22Rv1 (cell line): Measurements from ENCODE around the gene NUP93.
"Not testable (repeated sequence)": the region's sequence is repeated elsewhere in the genome, so short reads cannot be mapped to it uniquely, and the experiment has no call there.

Source experiments
- H3K27ac ChIP-seq: fragments of 450-650 bp; 2 replicates; pipeline ENCODE4 v1.5.1; 2017
- CTCF ChIP-seq: fragments of 450-650 bp; IDR thresholded peaks from 2 replicates; pipeline ENCODE4 v1.5.1; 2017; ENCODE audit warnings: mild to moderate bottlenecking
- ZFX ChIP-seq: fragments of 450-650 bp; IDR thresholded peaks from 2 replicates; pipeline ENCODE4 v1.6.1; 2017; ENCODE audit warnings: antibody characterized with exemption, borderline replicate concordance

NUP93 gene

GRCh38 chr16:56866955-56867830, 137.3 kb downstream of the NUP93 start:
- TF ChIP-seq ZFX (no peak), CTCF (peak; percentile 85)
- H3K27ac ChIP-seq = no peak overlapping the region

DNA sequence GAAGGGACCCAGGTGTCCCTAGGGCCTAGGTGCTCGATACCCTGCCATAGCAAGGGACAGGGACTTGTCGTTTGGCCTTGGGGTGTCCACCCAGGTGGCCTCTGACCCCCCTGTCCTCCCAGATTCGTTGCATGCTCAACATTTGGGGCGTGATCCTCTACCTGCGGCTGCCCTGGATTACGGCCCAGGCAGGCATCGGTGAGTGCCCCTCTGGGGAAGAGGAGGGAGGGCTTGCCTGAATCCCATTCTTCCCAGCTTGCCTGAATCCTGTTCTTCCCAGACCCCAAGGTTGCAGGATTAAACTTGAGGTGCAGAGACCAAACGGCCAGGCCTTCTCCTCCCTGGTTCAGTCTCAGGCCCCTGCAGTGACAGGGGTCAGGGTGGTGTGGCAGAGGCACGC, 138.2 kb downstream of the NUP93 start:
- H3K27ac ChIP-seq = no peak overlapping the region
- TF ChIP-seq CTCF = no peak
- TF ChIP-seq ZFX = no peak

- H3K27ac ChIP-seq = not testable (repeated sequence)
Observed at GRCh38 chr16:56868766-56869165, 138.8 kb downstream of the NUP93 start.

GRCh38 chr16:56869513-56870275, 139.8 kb downstream of the NUP93 start:
- TF ChIP-seq CTCF = peak; percentile 29; the same call in 1 of the 2 replicates
- no peak for TF ChIP-seq ZFX
- no peak overlapping the region for H3K27ac ChIP-seq

DNA sequence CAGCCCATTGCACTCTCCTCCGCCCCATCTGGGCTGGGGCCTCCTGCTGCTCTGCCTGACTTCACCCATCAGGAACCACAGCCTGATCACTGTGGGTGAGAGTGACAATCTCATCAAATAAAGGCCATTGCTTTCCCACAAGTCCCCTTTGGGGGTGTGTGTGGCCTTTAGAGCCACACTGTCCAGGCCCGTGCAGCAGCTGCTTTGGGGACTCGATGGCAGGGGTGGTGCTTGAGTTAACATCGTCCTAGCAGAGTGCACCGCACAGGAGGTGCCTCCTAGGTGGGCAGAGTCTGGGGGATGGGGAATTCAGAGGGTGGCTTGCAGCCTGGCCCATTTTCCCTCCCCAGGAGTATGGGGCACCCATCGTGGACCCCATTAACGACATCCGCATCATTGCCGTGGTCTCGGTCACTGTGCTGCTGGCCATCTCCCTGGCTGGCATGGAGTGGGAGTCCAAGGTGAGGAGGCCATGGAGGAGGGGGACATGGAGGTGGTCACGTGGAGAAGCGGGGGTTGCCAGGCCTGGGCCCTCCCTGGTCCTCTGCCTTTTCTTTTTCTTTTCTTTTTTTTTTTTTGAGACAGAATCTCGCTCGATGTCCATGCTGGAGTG, 140.5 kb downstream of the NUP93 start:
- TF ChIP-seq CTCF (no peak), ZFX (no peak)
- no peak overlapping the region for H3K27ac ChIP-seq

- TF ChIP-seq CTCF = no peak
- no peak for TF ChIP-seq ZFX
- H3K27ac ChIP-seq = no peak overlapping the region
Observed at GRCh38 chr16:56871172-56871593, 141.3 kb downstream of the NUP93 start.

DNA sequence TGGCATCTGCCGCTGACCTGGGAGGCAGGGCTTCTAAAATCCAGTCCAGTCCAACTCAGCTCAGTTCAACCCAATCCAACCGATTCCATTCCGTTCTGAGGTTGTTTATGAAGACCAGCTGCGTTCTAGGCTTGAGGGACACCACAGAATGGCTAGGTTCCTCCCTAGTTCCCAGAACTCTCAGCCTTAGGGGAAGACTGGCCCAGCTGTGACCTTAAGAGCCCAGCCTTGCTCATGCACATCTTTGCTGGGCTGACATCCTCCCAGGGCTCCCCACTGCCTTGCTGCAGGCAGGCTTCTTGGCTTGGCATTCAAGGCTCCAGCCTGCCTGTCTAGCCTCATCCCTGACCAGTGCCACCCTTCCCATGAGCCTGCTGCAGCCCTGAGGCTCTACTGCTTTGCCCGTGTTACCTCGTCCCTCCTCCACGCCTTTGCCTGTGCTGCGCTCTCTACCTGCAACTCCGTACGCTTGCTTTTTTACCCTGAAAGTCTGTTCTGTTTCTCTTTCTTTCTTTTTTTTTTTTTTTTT, 143.0 kb downstream of the NUP93 start:
- TF ChIP-seq CTCF (no peak), ZFX (no peak)
- H3K27ac ChIP-seq = no peak overlapping the region
